SHP77 (cell line): ENCODE results near the gene DPH3.

ENCODE experiments used
- DNase-seq, 2 experiments: peaks; one replicate each; lab custom pipeline; 2025; lab: John Stamatoyannopoulos, UW

The DPH3 gene

GRCh38 chr3:16233806-16234205 is 30.9 kb downstream of the DPH3 start:
- DNase-seq: no peak

- DNase-seq: no peak
Observed at GRCh38 chr3:16231983-16232382, 32.8 kb downstream of the DPH3 start.

GRCh38 chr3:16229681-16230080 is 35.1 kb downstream of the DPH3 start:
- DNase-seq: no peak

- no peak for DNase-seq
Observed at GRCh38 chr3:16227566-16227965, 37.2 kb downstream of the DPH3 start.

- DNase-seq: no peak
Observed at GRCh38 chr3:16224325-16224724, 40.4 kb downstream of the DPH3 start.

- no peak for DNase-seq
Observed at GRCh38 chr3:16222547-16222946, 42.2 kb downstream of the DPH3 start.

- DNase-seq: no peak
Observed at GRCh38 chr3:16221990-16222389, 42.8 kb downstream of the DPH3 start.

- no peak for DNase-seq
Observed at GRCh38 chr3:16219777-16220176, 45.0 kb downstream of the DPH3 start.

- no peak for DNase-seq
Observed at GRCh38 chr3:16216373-16216935, 48.3 kb downstream of the DPH3 start.

GRCh38 chr3:16214366-16214765 is 50.4 kb downstream of the DPH3 start:
- DNase-seq: no peak

GRCh38 chr3:16211176-16211904 is 53.4 kb downstream of the DPH3 start:
- no peak for DNase-seq
